Caco-2 (cell line): ENCODE data around the gene RXRA. TPM values are rescaled to one million over a fixed set of nuclear protein-coding genes. Genes with fewer than 3 reads are reported as not detected.
A peak's percentile ranks its signal among the peaks of the same experiment; 100 is the strongest.

Experiments
- BruUV-seq: library from RNA; stranded (reverse); fragments of 400-500 nt; replicated peaks from 2 replicates; lab custom pipeline; 2021; lab: Mats Ljungman, UMichigan
- CTCF ChIA-PET: fragments of 300-600 bp; sonication (Branson Sonifier 250); formaldehyde crosslinking; loops from one replicate; lab custom pipeline; 2022; ENCODE audit warnings: antibody characterized with exemption; lab: Charles Lee
- POLR2A ChIA-PET: fragments of 300-600 bp; sonication (Branson Sonifier 250); formaldehyde crosslinking; loops from one replicate; lab custom pipeline; 2022; ENCODE audit warnings: antibody characterized with exemption; lab: Charles Lee
- DNase-seq, 2 experiments: peaks; one replicate each; pipeline versions ENCODE4 v3.0.0 to v3.0.0-alpha.2; 2020 to 2022
- H3K27me3 ChIP-seq: replicated peaks from 2 replicates; pipeline ENCODE4 v1.6.0; 2011; ENCODE audit warnings: low read length; ENCODE audit not compliant: control insufficient read depth, insufficient read depth
- H3K36me3 ChIP-seq: 2 replicates; pipeline ENCODE4 v1.5.1; 2011; ENCODE audit warnings: low read length; ENCODE audit not compliant: control insufficient read depth, insufficient read depth
- H3K4me1 ChIP-seq: fragments of 250-450 bp; sonication (Bioruptor Pico); 2 replicates; pipeline ENCODE4 v1.5.1; 2020; ENCODE audit warnings: mild to moderate bottlenecking
- H3K4me3 ChIP-seq: 2 replicates; pipeline ENCODE4 v1.5.1; 2011; ENCODE audit warnings: low read depth, mild to moderate bottlenecking, control low read depth, low read length
- H3K9me3 ChIP-seq: fragments of 250-450 bp; sonication (Bioruptor Pico); 2 replicates; pipeline ENCODE4 v1.5.1; 2020; ENCODE audit warnings: mild to moderate bottlenecking, moderate library complexity
- H3K27ac Mint-ChIP-seq: one replicate; pipeline ENCODE4 v1.8.0; 2022; ENCODE audit warnings: mixed read lengths; ENCODE audit not compliant: unreplicated experiment
- H3K27me3 Mint-ChIP-seq: one replicate; pipeline ENCODE4 v1.8.0; 2022; ENCODE audit warnings: mixed read lengths; ENCODE audit not compliant: insufficient read depth, unreplicated experiment
- H3K36me3 Mint-ChIP-seq: one replicate; pipeline ENCODE4 v1.8.0; 2022; ENCODE audit warnings: mild to moderate bottlenecking, mixed read lengths; ENCODE audit not compliant: insufficient read depth, unreplicated experiment
- H3K4me1 Mint-ChIP-seq: one replicate; pipeline ENCODE4 v1.8.0; 2022; ENCODE audit warnings: low read depth, mixed read lengths; ENCODE audit not compliant: unreplicated experiment
- H3K4me3 Mint-ChIP-seq: one replicate; pipeline ENCODE4 v1.8.0; 2022; ENCODE audit warnings: mild to moderate bottlenecking, moderate library complexity, mixed read lengths; ENCODE audit not compliant: unreplicated experiment
- H3K9me3 Mint-ChIP-seq: one replicate; pipeline ENCODE4 v1.8.0; 2022; ENCODE audit warnings: mixed read lengths; ENCODE audit not compliant: unreplicated experiment
- intact Hi-C: fragments of 100-400 bp; cut with micrococcal nuclease; formaldehyde crosslinking; loops from one replicate; pipeline ENCODE4 v1.10.0; 2022; ENCODE audit not compliant: unreplicated experiment
- total RNA-seq: library from RNA; stranded (reverse); gene quantifications from 2 replicates; pipeline ENCODE4 v1.2.3, GENCODE V29; 2022
- TF ChIP-seq, protein P1 (sequence below), 2 experiments: fragments of 200-600 bp in 1 of 2; IDR thresholded peaks; 1 replicate in 1 of 2; 2 replicates in 1 of 2; pipeline versions ENCODE4 v1.5.1 to v1.8.0; 2011 to 2022; ENCODE audit warnings: antibody characterized with exemption in 1 of 2, control low read depth in 1 of 2, inconsistent platforms in 1 of 2, low read depth in 1 of 2, low read length in 1 of 2, mild to moderate bottlenecking in 1 of 2, moderate library complexity in 1 of 2; ENCODE audit not compliant: insufficient read depth in 1 of 2, severe bottlenecking in 1 of 2, unreplicated experiment in 1 of 2

RXRA gene
- total RNA-seq, 1 experiment from 2014 or later = 69.1 TPM

DNA sequence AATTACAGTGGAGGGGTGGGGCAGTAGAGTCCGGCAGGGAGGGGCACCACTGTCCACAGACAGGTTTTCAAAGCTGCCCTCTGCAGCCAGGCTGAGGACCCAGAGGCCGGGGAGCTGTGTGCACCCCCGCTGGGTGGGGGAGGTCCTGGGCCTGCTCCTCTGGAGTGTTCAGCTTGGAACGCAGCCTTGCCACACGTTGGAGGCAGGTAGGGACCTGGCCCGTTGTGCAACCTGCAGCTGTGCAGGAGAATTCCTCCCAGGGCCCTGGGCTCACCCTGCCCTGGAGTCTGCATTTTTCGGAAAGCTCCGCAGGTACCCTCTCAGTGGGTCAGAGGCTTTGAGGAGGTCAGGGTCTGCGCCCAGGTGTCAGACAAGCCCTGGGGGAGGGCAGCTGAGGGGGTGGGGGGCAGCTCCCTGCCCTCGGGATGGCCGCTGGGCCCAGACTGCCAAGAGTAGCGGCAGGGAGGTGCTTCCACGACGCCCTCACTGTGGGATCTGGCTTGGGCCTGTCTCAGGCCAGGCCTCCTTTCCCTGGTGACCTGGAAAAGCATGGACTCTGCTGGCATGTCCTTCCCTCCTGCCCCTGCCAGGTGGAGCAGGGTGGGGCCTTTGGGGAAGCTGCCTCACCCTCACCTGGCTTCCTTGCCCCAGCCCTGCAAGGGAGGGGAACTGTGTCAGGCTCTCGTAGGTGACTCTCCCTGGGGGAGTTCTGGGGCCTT, 29.5 kb downstream of the RXRA start:
- ChIA-PET CTCF (interaction anchor here (0.6 to 0.9 kb wide), 2 partner anchors 9 to 28 kb away, joined by 3 to 5 read pairs; no protein-coding TSS in a partner anchor), POLR2A (interaction anchor here (0.5 to 1.3 kb wide), 2 partner anchors 27 to 1206 kb away, joined by 4 to 5 read pairs; no protein-coding TSS in a partner anchor)
- no peaks in the 10 kb centered on the region for H3K9me3 Mint-ChIP-seq
- TF ChIP-seq, protein P1, sequence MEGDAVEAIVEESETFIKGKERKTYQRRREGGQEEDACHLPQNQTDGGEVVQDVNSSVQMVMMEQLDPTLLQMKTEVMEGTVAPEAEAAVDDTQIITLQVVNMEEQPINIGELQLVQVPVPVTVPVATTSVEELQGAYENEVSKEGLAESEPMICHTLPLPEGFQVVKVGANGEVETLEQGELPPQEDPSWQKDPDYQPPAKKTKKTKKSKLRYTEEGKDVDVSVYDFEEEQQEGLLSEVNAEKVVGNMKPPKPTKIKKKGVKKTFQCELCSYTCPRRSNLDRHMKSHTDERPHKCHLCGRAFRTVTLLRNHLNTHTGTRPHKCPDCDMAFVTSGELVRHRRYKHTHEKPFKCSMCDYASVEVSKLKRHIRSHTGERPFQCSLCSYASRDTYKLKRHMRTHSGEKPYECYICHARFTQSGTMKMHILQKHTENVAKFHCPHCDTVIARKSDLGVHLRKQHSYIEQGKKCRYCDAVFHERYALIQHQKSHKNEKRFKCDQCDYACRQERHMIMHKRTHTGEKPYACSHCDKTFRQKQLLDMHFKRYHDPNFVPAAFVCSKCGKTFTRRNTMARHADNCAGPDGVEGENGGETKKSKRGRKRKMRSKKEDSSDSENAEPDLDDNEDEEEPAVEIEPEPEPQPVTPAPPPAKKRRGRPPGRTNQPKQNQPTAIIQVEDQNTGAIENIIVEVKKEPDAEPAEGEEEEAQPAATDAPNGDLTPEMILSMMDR (IDR thresholded peaks at IDR 0.05; ENCODE audit: insufficient read depth in 1 of 2, low read depth in 1 of 2, low read length in 1 of 2, severe bottlenecking in 1 of 2, unreplicated experiment in 1 of 2) = no peak
- H3K27me3 Mint-ChIP-seq = no peaks in the 10 kb centered on the region
- H3K36me3 Mint-ChIP-seq = peaks cover 24% of the 10 kb centered on the region
- H3K4me3 ChIP-seq = no peak overlapping the region
- intact Hi-C loops = no loop called here
- H3K36me3 ChIP-seq = no peaks in the 10 kb centered on the region
- no TSS peak for BruUV-seq
- H3K4me3 Mint-ChIP-seq = peak overlapping the region; percentile 11
- no peaks in the 10 kb centered on the region for H3K9me3 ChIP-seq
- no peaks in the 10 kb centered on the region for H3K27me3 ChIP-seq
- peak; percentile 67 to 75 for DNase-seq
- peaks cover 51% of the 10 kb centered on the region for H3K4me1 ChIP-seq
- peak overlapping the region; percentile 86 for H3K27ac Mint-ChIP-seq
- peaks cover 22% of the 10 kb centered on the region for H3K4me1 Mint-ChIP-seq

GRCh38 chr9:134356496-134357470, 30.5 kb downstream of the RXRA start:
- no peaks in the 10 kb centered on the region for H3K36me3 ChIP-seq
- no peak overlapping the region for H3K4me3 ChIP-seq
- peak overlapping the region; percentile 27 for H3K4me3 Mint-ChIP-seq
- peak; percentile 90 for DNase-seq
- no TSS peak for BruUV-seq
- no peaks in the 10 kb centered on the region for H3K9me3 ChIP-seq
- H3K27me3 ChIP-seq = no peaks in the 10 kb centered on the region
- ChIA-PET POLR2A (interaction anchor here (0.8 to 1.0 kb wide), 2 partner anchors 28 to 32 kb away, joined by 4 to 5 read pairs; no protein-coding TSS in a partner anchor), CTCF (no interaction called here)
- no peaks in the 10 kb centered on the region for H3K9me3 Mint-ChIP-seq
- H3K36me3 Mint-ChIP-seq = peaks cover 20% of the 10 kb centered on the region
- H3K27me3 Mint-ChIP-seq = no peaks in the 10 kb centered on the region
- H3K4me1 Mint-ChIP-seq = peaks cover 22% of the 10 kb centered on the region
- intact Hi-C loops = loop anchor here (1.0 kb wide), 1 partner anchor 28 kb away; no protein-coding TSS in a partner anchor
- H3K4me1 ChIP-seq = peaks cover 51% of the 10 kb centered on the region
- H3K27ac Mint-ChIP-seq = peak overlapping the region; percentile 86
- TF ChIP-seq, protein P1 (IDR thresholded peaks at IDR 0.05; ENCODE audit: insufficient read depth in 1 of 2, low read depth in 1 of 2, low read length in 1 of 2, severe bottlenecking in 1 of 2, unreplicated experiment in 1 of 2) = no peak

GRCh38 chr9:134357631-134358025, 31.4 kb downstream of the RXRA start:
- no peaks in the 10 kb centered on the region for H3K27me3 Mint-ChIP-seq
- no peaks in the 10 kb centered on the region for H3K36me3 ChIP-seq
- ChIA-PET CTCF (no interaction called here), POLR2A (no interaction called here)
- peaks cover 13% of the 10 kb centered on the region for H3K36me3 Mint-ChIP-seq
- peaks cover 51% of the 10 kb centered on the region for H3K4me1 ChIP-seq
- no peak overlapping the region for H3K4me3 ChIP-seq
- H3K27ac Mint-ChIP-seq = peak overlapping the region; percentile 86
- no peaks in the 10 kb centered on the region for H3K9me3 Mint-ChIP-seq
- H3K4me3 Mint-ChIP-seq = peak overlapping the region; percentile 27
- BruUV-seq = no TSS peak
- intact Hi-C loops = loop anchor here (1.0 kb wide), 1 partner anchor 29 kb away; no protein-coding TSS in a partner anchor
- TF ChIP-seq, protein P1 (IDR thresholded peaks at IDR 0.05; ENCODE audit: insufficient read depth in 1 of 2, low read depth in 1 of 2, low read length in 1 of 2, severe bottlenecking in 1 of 2, unreplicated experiment in 1 of 2) = no peak
- DNase-seq = no peak
- H3K9me3 ChIP-seq = no peaks in the 10 kb centered on the region
- peaks cover 22% of the 10 kb centered on the region for H3K4me1 Mint-ChIP-seq
- H3K27me3 ChIP-seq = no peaks in the 10 kb centered on the region
